Epithelial cell of esophagus (primary cell): Measurements from ENCODE around the gene SWT1.

Source experiments
- DNase-seq: peaks from one replicate; pipeline ENCODE4 v3.0.0; 2010; ENCODE audit warnings: low read depth
- H3K4me3 ChIP-seq: 2 replicates; pipeline ENCODE4 v1.5.1; 2011; ENCODE audit warnings: mild to moderate bottlenecking, low read length, control low read depth
- TF ChIP-seq, protein P1 (sequence below): IDR thresholded peaks from 2 replicates; pipeline ENCODE4 v1.5.1; 2011; ENCODE audit warnings: low read depth, mild to moderate bottlenecking, low read length, control low read depth, inconsistent platforms; ENCODE audit not compliant: insufficient read depth; ENCODE audit errors: missing control alignments

Gene SWT1

DNA sequence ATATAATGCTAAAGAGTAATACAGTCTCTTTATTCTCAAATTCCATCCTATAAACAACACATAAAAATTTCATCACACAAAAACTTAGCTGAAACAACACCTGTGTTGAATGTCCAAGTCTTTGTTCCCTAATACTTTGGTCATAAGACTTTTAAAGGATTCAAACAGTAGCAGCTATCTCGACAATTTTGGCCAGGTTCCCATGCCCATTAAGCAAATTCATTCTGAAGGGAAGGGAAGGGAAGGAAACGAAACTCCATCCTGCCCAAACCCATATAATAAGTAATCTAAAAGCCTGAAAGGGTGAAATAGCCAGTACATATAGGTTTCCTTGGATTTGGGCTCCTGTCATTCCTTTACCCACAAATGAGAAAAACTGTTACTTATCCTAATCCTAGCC lies 152.6 kb downstream of the SWT1 start:
- no peak for DNase-seq
- TF ChIP-seq, protein P1, sequence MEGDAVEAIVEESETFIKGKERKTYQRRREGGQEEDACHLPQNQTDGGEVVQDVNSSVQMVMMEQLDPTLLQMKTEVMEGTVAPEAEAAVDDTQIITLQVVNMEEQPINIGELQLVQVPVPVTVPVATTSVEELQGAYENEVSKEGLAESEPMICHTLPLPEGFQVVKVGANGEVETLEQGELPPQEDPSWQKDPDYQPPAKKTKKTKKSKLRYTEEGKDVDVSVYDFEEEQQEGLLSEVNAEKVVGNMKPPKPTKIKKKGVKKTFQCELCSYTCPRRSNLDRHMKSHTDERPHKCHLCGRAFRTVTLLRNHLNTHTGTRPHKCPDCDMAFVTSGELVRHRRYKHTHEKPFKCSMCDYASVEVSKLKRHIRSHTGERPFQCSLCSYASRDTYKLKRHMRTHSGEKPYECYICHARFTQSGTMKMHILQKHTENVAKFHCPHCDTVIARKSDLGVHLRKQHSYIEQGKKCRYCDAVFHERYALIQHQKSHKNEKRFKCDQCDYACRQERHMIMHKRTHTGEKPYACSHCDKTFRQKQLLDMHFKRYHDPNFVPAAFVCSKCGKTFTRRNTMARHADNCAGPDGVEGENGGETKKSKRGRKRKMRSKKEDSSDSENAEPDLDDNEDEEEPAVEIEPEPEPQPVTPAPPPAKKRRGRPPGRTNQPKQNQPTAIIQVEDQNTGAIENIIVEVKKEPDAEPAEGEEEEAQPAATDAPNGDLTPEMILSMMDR, result no peak
- no peak overlapping the region for H3K4me3 ChIP-seq

DNA sequence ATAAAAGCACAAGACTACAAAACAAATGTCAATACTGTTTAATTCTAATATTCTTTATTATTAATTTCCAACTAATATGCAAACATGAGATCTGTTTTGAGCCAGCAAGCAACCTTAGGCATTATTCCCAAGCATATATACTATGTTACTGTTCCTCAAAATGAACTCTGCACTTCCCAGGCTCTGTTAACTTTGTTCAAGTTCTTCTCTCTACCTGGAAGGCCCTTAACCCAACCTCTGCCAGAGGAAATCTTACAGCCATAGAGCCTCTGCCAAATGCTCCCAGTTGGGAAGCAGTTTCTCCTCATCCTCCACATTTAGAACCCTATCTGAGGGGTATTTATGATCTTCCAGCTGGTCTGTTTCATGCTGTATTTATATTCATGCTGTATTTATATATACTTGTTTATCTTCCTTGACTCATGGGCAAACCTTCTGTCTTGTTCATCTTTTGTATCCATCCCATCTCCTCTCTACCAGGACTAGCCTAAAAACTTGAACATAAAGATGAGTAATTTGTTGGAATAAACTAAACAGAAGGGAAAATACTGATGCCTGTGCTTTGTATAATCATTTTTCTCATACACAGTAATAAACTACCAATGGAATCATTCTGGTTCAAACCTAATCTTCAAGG lies 154.7 kb downstream of the SWT1 start:
- no peak for DNase-seq
- TF ChIP-seq, protein P1, result no peak
- H3K4me3 ChIP-seq, result no peak overlapping the region

DNA sequence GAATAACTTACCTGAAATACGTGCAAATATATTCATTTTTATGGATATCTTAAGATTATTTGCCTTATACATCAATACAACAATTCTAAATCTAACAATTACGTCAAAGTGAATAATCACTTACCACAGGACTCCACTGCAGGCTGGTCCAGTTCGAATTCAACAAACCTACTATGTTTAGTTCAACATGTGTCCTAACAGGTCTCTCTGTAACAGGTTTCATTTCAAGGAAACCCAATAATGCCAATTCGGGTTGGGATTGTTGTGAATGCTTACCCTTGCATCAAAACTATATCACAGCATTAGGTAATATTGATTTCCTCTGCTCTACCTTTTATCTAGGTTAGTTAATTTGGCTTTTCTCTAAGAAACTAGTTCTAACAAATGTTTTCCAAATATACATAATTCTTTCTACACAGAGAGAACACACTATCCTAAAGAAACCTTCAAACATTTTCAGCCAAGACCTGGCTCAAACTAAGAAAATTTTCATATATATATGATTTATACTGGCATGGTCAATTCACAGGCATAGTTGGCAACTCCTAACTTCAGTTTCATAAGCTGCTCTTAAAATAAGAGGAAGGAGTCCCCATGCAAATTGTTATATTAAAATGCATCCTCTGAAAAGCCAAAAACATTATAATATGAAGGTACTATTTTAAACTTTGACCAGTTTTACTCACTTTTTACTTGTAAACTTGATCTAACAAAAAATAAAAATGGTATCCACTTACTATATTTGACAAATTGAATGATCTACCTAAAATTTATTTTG lies 155.6 kb downstream of the SWT1 start:
- TF ChIP-seq, protein P1, result no peak
- H3K4me3 ChIP-seq, result no peak overlapping the region
- DNase-seq, result no peak

DNA sequence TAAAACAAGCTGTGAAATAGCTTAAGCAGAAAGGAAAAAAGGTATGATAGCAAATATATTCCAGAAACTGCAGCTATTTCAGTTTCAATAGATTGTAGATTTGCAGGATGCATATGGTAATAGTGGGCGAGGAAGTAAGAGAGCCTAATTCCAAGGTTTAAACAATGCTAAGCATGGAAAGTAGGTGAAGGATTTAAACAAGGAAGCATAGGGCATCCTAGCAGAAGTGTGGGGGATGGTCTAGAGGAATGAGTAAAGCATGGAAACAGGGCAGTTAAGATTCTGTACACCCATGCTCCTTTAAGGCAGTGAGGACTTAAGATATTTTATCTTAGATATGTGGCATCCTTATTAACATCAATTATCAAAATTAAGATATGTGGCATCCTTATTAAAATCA lies 157.4 kb downstream of the SWT1 start:
- TF ChIP-seq, protein P1, result no peak
- peak; percentile 46 for DNase-seq
- H3K4me3 ChIP-seq, result peak overlapping the region; percentile 91

DNA sequence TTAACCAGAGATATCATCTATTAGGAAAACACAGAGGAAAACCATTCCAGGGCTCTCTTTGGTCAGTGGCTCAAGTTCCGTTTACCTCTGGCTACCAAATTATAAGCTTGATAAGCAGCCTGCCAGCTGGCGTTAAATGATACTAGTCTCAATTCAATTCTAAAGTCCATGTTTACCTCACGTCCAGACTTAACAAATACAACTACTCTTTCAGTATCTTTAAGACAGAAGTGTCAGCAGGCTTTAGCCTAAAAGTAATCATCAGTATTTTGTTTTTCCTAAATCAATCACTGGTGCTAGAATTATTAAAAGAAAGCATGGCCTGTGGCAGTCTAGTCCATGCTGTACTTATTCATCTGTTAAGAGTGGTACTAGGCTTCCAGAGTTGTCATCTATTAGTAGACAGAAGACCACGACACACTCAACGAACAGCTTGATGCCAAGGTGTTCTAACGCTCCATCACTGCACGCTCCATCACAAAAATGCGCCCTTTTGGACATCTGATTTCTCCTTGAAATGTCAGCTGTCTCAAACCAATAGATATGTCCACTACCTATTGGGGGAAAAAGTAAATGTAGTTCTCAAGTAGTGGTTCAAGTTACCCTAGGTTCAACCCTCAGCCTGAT lies 158.6 kb downstream of the SWT1 start:
- TF ChIP-seq, protein P1, result no peak
- DNase-seq, result no peak
- peak overlapping the region; percentile 91 for H3K4me3 ChIP-seq

DNA sequence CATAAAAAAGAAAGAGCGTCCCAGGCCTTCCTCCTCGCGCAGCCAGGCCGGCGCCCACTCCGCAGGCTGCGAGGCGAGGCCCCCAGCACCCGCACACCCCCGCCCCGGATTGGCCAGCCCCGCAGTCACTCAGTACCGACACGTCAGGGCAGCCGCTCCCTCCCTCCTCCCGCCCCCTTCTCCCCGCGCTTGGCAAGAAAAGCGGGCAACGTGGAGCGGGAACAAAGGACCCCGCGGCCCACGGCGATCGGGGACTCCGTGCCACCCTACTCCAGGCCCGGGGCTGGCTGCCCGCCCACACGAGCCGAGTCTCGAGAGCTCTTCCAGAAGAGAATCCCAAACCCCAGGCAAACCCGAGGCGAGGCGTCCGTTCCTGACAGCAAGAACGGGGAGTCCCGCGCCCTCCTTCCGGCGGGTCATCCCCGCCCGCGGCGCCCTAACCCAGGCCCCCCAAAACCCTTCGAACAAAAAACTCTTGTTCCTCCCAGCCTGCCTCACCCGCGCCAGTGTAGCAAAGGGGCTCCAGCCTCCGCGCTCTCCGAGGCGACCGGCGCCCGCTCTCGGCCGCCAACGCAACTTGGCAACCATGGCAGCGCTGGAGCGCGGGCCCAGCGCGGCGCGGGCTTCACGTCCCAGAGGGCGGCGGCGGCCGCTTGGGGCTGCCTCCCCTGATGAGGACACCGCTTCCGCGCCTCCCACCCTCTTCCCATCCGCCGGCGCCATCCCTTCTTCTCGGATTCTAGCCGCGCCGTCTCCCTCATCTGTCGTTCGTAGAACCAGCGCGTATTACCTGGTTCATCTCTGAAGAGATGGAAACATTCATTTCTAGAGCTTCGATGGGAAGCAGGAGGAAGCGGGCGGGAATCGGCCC lies 159.4 kb downstream of the SWT1 start:
- DNase-seq, result peak; percentile 92
- peak overlapping the region; percentile 91 for H3K4me3 ChIP-seq
- TF ChIP-seq, protein P1, result peak; percentile 13
